HL-60 (cell line): ENCODE measurements around the gene SRD5A3.

Experiments
- DNase-seq, 2 experiments: peaks; one replicate each; pipeline ENCODE4 v3.0.0-alpha.2; 2010 to 2020; ENCODE audit warnings: low read depth in 1 of 2, low spot score in 1 of 2
- H3K27ac ChIP-seq: fragments of 250-450 bp; sonication (Bioruptor Pico); replicated peaks from 2 replicates; pipeline ENCODE4 v1.5.1; 2020; ENCODE audit warnings: mild to moderate bottlenecking, moderate library complexity
- H3K27me3 ChIP-seq: fragments of 250-450 bp; sonication (Bioruptor Pico); 2 replicates; pipeline ENCODE4 v1.5.1; 2021; ENCODE audit warnings: mild to moderate bottlenecking, moderate library complexity; ENCODE audit not compliant: insufficient read depth, poor library complexity, severe bottlenecking
- H3K4me3 ChIP-seq: replicated peaks from 2 replicates; pipeline ENCODE4 v1.5.1; 2011; ENCODE audit warnings: mild to moderate bottlenecking, control low read depth, low read length; ENCODE audit not compliant: insufficient read depth
- GABPA ChIP-seq: IDR thresholded peaks from 2 replicates; pipeline ENCODE4 v1.6.1; 2012; ENCODE audit warnings: low read depth
- POLR2AphosphoS5 ChIP-seq: IDR thresholded peaks from 2 replicates; pipeline ENCODE4 v1.6.1; 2012; ENCODE audit warnings: low read depth
- SPI1 ChIP-seq: IDR thresholded peaks from 2 replicates; pipeline ENCODE4 v1.6.1; 2012; ENCODE audit warnings: low read depth, mild to moderate bottlenecking, borderline replicate concordance
- TF ChIP-seq, protein P1 (sequence below): IDR thresholded peaks from one replicate; pipeline ENCODE4 v1.5.1; 2011; ENCODE audit warnings: low read length, control low read depth, inconsistent platforms; ENCODE audit not compliant: insufficient read depth
- TF ChIP-seq, protein P2 (sequence below): IDR thresholded peaks from 2 replicates; pipeline ENCODE4 v1.6.1; 2012; ENCODE audit warnings: low read depth; ENCODE audit not compliant: insufficient replicate concordance

Gene SRD5A3

DNA sequence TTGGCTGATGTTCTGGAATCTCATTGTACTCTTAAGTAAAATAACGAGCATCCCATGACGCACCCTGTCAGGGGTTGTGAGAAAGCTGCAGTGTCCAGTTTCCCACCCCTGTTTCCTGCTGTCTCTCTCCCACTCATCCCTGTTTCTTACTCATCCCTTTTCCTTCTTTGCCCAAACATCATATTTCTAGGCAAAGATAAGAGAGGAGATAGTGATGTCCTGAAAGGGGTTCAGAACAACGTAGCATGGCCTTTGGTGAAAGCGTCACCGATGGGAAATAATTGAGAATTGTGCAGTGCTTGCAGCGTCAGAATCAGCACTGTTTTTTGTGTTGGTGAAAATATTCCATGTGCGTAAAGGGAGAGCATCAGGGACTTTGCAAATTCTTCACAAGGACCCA is 26.2 kb downstream of the SRD5A3 start:
- Histone ChIP-seq H3K27ac (no peak overlapping the region), H3K27me3 (no peaks in the 10 kb centered on the region), H3K4me3 (no peak overlapping the region)
- DNase-seq, result no peak
- TF ChIP-seq GABPA, result no peak
- TF ChIP-seq, protein P1, sequence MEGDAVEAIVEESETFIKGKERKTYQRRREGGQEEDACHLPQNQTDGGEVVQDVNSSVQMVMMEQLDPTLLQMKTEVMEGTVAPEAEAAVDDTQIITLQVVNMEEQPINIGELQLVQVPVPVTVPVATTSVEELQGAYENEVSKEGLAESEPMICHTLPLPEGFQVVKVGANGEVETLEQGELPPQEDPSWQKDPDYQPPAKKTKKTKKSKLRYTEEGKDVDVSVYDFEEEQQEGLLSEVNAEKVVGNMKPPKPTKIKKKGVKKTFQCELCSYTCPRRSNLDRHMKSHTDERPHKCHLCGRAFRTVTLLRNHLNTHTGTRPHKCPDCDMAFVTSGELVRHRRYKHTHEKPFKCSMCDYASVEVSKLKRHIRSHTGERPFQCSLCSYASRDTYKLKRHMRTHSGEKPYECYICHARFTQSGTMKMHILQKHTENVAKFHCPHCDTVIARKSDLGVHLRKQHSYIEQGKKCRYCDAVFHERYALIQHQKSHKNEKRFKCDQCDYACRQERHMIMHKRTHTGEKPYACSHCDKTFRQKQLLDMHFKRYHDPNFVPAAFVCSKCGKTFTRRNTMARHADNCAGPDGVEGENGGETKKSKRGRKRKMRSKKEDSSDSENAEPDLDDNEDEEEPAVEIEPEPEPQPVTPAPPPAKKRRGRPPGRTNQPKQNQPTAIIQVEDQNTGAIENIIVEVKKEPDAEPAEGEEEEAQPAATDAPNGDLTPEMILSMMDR, result no peak
- TF ChIP-seq, protein P2, sequence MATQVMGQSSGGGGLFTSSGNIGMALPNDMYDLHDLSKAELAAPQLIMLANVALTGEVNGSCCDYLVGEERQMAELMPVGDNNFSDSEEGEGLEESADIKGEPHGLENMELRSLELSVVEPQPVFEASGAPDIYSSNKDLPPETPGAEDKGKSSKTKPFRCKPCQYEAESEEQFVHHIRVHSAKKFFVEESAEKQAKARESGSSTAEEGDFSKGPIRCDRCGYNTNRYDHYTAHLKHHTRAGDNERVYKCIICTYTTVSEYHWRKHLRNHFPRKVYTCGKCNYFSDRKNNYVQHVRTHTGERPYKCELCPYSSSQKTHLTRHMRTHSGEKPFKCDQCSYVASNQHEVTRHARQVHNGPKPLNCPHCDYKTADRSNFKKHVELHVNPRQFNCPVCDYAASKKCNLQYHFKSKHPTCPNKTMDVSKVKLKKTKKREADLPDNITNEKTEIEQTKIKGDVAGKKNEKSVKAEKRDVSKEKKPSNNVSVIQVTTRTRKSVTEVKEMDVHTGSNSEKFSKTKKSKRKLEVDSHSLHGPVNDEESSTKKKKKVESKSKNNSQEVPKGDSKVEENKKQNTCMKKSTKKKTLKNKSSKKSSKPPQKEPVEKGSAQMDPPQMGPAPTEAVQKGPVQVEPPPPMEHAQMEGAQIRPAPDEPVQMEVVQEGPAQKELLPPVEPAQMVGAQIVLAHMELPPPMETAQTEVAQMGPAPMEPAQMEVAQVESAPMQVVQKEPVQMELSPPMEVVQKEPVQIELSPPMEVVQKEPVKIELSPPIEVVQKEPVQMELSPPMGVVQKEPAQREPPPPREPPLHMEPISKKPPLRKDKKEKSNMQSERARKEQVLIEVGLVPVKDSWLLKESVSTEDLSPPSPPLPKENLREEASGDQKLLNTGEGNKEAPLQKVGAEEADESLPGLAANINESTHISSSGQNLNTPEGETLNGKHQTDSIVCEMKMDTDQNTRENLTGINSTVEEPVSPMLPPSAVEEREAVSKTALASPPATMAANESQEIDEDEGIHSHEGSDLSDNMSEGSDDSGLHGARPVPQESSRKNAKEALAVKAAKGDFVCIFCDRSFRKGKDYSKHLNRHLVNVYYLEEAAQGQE, result no peak
- TF ChIP-seq POLR2AphosphoS5, result no peak
- no peak for TF ChIP-seq SPI1

DNA sequence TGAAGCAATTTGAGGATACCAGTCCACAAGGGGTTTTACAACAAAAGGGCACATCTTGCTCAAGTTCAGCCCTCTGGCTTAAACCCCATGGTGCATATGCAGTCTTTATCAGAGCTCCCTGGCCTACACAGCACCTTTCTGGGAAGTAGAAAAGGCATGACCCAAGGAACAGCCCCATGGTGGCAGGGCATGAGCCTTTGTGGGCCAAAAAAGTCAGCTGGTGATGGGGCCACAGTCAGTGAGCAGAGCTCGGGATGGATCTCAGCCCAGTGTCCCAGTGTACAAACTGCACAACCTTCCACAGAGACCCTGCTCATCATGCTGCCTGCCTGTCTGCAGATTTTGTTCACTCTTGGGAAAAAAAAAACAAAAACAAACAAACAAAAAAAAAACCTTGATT is 27.4 kb downstream of the SRD5A3 start:
- no peak overlapping the region for H3K4me3 ChIP-seq

DNA sequence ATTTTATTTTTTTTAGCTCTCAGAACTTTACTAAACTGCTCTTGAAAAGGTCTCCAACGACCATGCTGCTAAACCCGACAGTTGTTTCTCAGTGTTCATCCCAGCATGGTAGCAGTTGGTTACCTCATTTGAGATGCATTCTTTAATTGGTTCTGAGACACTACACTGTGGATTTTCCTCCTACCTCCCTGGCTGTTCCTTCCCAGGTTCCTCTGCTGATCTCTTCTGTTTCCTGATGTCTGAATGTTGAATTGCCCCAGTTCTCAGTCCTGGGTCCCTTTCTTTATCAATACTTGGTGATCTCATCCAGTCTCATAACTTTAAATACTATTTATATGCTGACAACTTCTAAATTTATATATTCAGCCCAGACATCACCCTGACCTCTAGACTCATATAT is 30.7 kb downstream of the SRD5A3 start:
- TF ChIP-seq, protein P2, result no peak
- no peak for TF ChIP-seq SPI1
- TF ChIP-seq GABPA, result no peak
- TF ChIP-seq, protein P1, result no peak
- TF ChIP-seq POLR2AphosphoS5, result no peak
- Histone ChIP-seq H3K27me3 (no peaks in the 10 kb centered on the region), H3K27ac (no peak overlapping the region), H3K4me3 (no peak overlapping the region)
- DNase-seq, result no peak

More for the DNA sequence above, 27.4 kb downstream of the SRD5A3 start:
- DNase-seq, result no peak
- TF ChIP-seq, protein P2, result no peak
- TF ChIP-seq SPI1 (no peak), POLR2AphosphoS5 (no peak)
- no peaks in the 10 kb centered on the region for H3K27me3 ChIP-seq
- no peak overlapping the region for H3K27ac ChIP-seq
